HG03565 (cell line): Measurements from ENCODE around the gene SULT1C4.

Experiments used
- ATAC-seq: cut with Tn5 transposase; IDR thresholded peaks from one replicate; pipeline ENCODE4 v1.9.1; 2021; ENCODE audit warnings: mild to moderate bottlenecking, moderate library complexity; ENCODE audit not compliant: unreplicated experiment

SULT1C4 gene

DNA sequence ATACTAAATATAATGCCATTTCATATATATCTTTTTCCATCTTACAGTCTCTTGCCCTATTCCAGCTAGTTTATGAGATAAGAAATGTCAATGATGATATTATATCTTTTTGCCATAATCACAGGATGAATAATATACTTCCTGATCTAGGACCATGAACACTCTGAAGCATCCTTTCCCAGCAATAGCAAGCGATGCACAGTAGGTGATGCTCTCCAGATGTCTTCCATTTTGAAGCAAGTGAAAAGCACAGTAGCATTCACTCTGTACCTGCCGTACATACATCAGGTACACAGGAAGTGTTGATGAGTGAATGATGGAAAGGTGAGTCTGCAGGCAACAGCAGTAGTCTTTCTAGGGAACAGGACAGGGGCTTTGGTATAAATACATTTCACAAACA lies 8.6 kb upstream of the SULT1C4 start:
- ATAC-seq, result no peak

DNA sequence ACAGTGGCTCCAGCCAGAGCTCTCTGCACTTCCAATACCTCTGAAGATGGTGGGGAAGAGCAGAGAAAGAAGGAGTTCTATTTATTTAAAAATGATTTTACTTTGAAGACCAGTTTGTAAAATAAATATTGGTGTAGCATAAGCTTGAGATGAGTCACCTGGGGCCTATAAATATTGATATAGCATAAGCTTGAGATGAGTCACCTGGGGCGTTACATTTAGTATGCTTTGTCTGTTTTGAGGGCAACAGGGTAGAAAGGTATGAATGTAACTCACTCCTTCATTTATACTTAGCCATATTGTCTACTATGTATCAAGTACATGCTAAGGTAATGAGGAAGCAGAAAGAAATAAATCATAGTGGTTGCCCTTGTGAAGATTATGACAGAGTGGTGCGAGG lies 7.7 kb upstream of the SULT1C4 start:
- no peak for ATAC-seq

DNA sequence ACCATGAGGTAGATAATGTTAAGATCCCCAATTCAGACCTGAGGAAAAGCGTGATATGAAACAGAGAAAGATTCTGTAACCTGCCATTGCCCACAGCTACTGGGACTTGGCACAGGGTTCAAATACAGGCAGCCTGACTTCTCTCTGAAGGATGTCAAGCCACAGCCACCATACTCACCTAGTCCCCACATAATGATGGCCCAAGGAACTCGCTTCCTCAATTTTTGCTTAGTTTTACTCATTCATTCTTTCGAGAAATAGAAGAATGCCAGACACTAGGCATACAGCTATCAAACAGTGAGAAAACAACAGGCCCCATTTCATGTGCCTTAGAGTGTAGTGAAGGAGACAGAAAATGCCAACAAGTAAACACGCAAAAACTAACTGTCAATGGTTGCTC lies 980 bp upstream of the SULT1C4 start:
- ATAC-seq, result no peak

DNA sequence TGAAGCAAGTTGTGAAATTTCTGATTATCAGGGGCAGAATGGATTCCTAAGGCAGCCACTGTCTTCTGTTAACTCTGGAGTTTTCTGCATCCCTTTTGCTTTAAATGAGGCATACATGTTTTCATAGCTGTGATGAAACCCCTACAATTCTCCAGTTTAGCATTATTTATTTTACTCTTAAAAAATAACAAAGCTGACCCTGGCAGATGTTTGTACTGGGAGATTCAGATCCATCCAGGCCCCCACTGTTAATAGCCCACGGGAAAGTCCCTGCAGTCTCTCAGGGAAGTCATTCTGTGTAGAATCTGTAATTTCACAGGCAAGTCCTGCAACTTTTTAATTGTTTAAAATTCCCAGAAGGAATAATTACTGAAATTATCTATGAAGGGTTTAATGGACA lies 353 bp upstream of the SULT1C4 start:
- ATAC-seq, result no peak

DNA sequence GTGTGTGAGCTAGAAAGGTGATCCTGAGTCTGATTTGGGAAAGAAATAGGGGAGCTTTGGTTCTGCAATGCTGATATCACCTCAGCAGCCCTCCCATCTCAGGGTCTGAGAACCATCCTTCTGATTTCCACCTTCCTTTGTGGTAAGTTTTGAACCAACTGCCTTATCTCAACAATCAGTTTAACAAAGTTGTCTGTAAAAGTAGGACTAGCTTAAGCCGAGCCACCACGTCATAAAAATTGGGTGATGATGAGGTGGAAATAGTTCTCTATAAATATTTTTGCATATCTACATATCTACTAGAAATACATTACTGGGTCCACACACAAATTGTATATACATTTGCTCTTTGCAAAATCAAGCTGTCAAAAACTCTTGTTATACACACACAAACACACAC lies 1.1 kb downstream of the SULT1C4 start:
- no peak for ATAC-seq

DNA sequence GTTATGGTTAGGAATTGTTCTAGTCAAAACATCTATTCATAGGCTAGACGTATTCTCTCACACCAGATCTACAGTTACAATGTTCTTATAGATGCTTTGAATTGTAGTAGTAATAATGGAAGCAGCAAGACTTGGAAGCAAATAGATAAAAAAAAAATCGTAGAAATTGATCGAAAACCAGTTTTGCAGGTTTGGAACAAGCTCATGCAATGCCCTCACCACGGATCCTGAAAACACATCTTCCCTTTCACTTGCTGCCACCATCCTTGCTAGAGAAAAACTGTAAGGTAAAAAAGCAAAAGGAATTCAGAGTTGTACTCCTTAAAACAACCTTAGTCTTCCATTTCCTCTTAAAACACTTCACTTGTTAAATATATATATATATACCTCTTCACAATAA lies 4.4 kb downstream of the SULT1C4 start:
- no peak for ATAC-seq

DNA sequence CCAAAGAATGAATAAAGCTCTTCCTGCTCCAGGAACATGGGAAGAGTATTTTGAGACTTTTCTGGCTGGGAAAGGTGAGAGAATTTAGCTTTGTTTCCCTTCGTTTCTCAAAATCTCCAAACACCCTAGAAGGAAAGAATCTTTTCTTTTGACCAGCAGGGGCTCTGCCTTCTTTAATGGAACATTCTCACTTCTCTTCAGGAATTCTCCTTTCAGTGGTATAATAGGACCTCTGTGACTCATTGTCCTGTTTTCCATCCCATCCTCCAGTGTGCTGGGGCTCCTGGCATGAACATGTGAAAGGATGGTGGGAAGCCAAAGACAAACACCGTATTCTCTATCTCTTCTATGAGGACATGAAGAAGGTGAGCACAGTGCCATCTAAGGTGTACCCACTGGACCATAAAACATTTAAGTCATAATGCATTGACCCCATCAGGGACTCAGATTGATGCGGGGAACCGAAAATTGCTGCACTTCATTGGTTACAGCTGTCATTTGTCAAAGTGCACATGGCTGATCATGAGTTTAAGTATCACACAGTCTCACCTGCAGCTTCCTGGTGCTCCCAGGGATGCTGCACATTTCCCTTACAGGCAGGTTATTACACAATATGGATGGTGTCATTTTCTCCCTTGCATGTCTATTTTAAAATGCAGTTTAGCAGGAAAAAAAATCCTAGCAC lies 5.5 kb downstream of the SULT1C4 start:
- no peak for ATAC-seq

DNA sequence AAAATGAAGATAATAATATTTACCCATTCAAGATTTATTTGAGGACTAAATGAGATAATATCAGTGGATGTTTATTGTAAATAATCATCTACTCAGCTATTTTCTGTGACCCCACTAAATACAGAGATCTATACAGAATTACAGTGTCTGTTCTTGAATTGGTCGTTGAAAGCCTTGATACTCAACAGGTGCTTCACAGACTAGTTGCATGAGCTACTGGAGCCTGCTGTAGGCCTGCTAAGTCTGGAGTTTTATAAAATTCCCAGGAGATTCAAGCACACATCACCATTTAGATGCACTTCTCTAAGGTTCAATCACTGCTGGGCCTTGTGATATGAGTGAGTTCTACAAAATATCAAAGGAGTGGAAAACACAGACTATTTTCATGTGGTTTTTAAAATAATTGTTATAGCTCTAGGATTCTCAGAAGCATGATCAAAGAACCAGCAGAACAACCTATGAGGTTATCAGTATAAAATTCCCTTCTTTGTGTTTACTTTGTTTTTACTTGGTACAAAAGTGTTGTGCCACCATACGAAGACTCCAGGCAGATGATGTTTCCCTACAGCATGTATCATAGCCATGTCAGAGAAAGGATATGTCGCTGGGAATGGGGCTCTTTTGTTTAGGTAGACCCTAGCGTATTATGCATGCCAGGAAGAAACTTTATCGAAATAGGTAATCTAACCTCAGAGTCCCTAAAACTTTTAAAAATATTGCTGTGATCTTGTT lies 7.1 kb downstream of the SULT1C4 start:
- no peak for ATAC-seq

DNA sequence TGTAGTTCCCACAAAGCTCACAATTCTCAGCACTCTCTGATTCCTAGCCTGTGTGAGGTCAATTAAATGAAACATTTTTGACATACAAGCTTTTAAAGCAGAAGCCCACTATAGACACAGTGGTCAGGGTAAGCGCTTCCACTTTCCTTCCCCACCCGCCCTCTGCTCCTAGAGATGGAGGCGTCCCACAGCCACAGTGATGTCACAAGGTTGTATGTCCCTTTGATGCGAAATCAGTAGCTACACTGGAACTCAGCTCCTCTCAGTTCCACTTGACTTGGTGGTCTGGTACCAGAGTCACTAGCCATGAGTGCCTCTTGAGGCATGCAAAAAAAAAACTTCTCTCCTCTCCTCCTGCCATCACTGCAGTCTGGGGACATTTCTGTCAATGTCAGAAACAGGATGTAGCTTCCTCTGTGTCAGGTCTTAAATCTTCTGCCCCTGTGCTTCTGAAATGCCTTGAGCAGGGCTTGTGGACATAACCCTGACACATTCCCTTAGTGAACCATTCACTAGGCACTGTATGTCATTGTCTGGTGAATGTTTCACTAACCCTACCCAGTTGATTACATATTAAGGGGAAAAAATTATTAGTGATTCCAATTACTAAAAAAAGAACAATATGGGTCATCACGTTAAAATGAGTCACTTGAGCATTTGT lies 7.8 kb downstream of the SULT1C4 start:
- ATAC-seq, result peak; percentile 52

DNA sequence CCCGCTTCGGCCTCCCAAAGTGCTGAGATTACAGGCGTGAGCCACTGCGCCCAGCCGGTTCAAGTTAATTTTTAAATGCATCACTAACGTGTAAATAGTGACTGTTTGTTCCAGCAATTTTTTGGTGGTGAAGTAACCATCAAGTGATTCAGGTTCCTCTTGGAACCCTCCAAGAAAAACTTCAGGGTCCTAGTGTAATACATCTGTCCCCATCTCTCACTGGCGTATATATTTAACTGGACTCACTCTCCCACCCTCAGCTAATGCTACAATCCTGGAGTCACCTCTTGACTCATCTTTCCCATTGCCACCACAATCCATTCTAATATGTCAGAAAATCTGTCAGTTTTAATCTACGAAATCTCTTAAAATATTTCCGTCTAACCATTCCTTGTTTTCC lies 10.3 kb downstream of the SULT1C4 start:
- no peak for ATAC-seq

DNA sequence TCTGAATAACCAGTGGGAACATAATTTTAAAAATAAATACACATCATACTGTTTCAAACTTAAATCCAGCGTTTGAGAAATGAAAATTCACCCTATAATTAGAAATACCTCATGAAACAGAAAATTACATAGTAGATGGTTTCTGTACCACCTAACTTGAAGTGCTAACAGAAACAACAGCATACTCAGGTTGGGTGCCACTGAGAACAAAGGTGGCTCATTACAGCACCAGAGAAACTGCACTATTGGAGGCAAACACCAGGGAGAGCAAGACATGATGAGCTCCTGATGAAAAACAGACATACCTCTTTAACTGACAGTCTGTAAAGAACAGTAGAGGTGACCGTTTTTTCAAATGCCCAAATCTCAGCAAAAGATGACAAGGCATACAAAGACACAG lies 12.6 kb downstream of the SULT1C4 start:
- no peak for ATAC-seq

DNA sequence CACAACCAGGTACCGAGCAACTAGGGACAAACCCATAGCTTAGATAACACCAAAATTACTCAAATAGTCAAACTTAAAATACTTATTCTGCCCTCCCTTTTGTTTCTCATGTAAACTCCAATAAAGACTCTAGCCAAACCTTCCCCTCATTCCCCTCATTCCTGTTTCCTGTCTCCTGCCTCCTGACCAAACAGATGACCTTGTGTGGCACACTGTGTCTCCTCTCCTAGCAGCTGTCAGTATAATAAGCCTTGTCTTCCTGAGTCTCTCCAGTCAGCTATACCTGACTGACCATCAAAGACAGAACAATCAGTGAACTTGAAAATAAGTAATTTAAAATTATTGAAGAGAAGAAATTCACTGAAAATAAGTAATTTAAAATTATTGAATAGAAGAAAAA lies 14.3 kb downstream of the SULT1C4 start:
- ATAC-seq, result no peak

DNA sequence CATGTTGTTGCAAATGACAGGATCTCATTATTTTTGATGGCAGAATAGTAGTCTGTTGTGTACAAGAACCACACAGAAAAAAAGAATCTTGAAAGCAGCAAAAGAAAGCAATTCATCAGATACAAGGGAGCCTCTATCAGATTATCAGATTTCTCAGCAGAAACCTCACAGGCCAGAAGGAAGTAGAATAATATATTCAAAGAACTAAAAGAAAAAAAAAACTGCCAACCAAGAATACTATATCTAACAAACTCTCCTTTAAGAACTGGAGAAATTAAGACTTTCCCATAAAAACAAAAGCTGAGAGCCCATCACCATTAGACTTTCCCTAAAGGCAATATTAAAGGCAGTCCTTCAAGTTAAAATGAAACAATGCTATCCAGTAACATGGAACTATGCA lies 15.4 kb downstream of the SULT1C4 start:
- ATAC-seq, result no peak

DNA sequence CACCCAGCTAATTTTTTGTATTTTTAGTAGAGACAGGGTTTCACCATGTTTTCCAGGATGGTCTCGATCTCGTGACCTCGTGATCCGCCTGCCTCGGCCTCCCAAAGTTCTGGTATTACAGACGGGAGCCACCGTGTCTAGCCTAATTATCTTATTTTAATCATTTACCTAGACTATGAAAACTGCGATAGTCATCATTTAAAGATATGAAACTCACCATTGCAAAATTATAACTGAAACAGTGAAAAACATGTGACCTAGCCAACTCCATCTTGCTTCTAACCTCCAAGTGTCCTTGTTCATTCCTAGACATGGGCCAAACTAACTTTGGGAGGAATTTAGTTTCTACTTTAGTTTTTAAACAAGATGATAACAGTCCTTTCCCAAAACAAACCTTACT lies 17.4 kb downstream of the SULT1C4 start:
- no peak for ATAC-seq

DNA sequence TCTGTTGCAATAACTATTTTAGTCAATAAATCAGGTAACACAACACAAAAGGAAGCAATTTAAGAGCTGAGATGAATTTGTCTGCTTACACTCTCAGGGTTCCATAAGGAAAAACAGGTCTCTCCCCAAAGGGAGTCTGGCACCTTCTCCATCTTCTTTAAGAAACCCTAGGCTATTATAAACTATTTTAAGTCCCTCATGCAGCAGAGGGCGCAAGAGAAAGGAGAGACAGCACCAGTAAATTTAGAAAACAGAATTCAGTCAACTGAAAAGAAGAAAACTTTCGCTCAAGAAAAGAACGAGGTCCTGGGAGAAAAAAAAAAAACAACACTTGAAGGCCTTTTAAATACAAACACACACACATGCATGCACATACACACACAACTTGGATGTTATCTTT lies 19.1 kb downstream of the SULT1C4 start:
- no peak for ATAC-seq

DNA sequence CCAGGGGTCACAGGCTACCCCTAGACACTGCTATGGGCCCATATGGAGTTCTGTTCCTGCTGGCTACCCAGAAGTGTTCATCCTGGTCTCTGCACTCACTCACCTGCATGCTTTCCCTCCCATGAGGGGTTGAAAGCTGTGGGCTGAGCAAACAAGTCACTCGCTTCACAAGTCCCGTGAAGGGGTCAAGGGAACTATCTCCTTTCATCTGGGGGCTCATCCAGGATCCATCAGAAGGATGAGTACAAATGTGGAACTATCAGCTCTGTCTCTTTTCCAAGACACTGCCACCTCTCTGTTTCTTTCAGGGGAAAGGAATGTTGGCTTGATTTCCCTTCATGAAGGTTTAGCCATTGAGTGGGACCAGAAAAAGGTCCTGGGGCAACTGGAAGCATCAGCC lies 21.7 kb downstream of the SULT1C4 start:
- ATAC-seq, result no peak

DNA sequence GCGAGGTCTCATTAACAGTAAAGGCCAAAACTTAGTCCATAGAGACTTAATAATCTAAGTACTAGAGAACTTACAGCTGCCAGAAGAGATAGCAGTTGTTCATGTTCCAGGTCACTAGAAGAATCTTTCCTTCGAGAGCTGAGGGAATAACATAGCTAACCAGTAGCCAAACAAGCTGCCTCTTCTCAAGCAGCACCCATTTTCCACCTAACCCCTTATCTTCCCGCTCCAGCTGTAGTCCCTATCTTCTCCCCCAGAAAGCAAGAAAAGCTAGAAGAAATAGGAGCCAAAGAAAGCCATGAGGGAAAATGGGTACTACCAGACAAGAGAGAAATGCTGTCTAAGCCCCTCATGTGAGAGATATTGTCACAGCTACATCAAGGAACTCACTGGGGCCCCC lies 24.0 kb downstream of the SULT1C4 start:
- no peak for ATAC-seq

DNA sequence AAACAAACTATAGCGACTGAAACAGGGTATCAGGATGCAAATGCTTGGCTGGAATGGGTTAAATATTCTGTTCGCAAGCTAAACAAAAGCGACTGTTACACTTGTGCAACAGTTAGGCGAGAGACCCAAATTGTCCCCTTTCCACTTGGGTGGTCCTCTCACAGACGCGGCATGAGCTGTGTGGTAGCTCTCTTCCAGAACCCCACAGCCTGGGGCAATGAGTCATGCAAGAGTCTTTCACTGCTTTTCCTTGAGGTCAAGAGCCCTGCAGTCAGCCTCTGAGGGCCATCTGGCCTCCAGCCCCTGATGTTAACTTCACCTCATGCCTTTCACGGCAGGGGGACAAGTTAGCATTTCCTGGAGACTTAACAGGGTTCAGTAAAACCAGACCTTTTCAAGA lies 25.7 kb downstream of the SULT1C4 start:
- no peak for ATAC-seq

DNA sequence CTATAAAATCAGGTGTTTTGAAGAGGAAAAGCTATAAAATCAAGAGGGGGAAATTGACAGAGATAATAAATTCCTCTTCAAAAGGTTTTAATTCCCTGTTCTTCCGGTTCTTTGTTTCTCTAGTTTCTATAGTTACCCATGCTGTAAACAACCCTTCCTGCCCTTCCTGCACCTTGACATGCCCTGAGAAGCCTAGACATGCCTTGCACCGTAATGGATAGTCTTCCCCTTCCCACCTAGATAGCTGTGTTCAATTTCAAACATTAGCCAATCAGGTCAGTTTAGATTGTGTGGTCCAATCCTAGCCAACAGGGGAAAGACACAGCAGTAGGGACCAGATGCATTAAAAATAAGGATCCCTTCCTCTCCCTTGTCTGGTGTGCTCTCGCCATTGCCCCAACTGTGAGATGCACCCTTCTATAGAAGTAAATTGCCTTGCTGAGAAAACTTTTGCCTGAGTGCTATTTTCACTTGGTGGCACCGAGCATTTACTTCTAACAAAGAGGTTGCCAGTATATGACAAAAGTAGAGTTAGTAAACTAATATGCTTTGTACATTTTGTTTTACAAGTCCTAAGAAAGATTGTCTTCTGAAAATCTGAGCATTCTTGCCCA lies 27.1 kb downstream of the SULT1C4 start:
- ATAC-seq, result no peak

DNA sequence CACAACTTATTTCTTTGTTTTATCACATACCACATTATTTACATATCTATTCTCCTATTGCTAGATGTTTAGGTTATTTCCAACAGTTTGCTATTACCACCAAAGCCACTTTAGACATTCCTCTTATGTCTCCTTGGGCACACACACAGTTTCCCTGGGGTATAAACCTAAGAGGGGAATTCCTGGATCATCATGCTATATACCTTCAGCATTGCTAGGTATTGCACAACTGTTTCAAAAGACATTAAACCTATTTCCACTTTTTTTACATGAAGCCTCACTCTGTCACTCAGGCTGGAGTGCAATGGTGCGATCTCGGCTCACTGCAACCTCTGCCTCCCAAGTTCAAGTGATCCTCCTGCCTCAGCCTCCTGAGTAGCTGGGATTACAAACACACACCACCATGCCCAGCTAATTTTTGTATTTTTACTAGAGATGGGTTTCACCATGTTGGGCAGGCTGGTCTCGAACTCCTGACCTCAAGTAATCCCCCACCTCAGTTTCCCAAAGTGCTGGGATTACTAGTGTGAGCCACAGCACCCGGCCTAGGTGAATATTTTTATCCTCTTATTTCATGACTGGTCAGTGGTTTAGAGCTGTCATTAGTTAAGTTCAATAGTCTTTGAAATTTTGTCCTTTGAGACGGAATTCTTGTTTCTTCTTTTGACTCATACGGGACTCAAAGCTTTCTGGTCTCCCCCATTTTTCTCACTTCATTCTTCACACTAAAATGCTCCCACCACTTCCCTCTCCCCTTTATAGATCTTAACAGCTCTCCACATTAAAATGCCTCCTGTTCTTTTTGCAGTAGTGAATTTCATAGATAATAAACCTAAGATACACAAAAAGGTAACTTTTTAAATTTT lies 30.3 kb downstream of the SULT1C4 start:
- ATAC-seq, result peak; percentile 53

DNA sequence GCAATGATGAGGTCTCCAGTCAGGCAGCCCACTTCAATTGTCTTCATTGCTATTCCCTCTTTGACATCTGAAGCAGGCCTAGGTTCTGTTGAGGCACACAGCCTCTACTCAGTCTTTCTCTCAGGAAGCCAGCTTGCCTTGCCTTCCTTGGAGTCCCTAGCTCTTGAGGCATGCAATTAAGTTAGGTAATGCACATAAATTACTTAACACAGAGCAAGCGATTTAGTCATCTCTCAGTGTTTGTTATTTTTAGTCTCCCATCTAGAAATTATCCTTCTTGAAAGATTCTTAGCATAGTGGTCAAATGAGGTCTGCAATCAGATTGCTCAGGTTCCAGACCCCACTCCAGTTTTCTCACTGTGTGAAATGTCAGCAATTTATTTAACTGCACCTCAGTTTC lies 32.0 kb downstream of the SULT1C4 start:
- no peak for ATAC-seq
